GM12864 (cell line): ENCODE measurements around the gene ITGB8.

Experiments
- DNase-seq: peaks from one replicate; pipeline ENCODE4 v3.0.0-alpha.2; 2011; ENCODE audit warnings: low read depth
- H3K4me3 ChIP-seq: 2 replicates; pipeline ENCODE4 v1.5.1; 2011; ENCODE audit warnings: mild to moderate bottlenecking, low read depth, low read length, control low read depth
- CTCF ChIP-seq: IDR thresholded peaks from 2 replicates; pipeline ENCODE4 v1.5.1; 2011; ENCODE audit warnings: low read depth, mild to moderate bottlenecking, moderate library complexity, low read length, control low read depth, inconsistent platforms; ENCODE audit errors: missing control alignments

Gene ITGB8

GRCh38 chr7:20307119-20307518 is 23.6 kb upstream of the ITGB8 start:
- no peak overlapping the region for H3K4me3 ChIP-seq
- TF ChIP-seq CTCF, result no peak
- DNase-seq, result no peak

DNA sequence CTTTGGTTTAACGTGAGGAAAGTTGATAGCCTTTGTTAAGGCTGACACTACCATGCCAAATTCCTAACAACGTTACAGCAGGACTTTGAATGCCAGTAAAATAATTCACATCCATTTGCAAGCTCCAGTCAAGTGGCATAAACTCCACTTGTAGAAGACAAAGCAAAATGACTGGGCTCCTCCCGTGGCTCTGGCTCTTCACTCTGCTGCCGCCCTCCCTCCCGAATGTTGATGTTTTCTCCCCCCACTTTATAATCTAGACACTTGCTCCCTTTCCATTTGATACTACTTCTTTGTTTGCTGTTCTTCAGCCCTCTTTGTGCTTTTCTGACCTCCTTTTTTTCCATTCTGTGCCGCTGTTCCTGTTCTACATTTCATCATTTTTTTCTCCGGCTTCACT is 22.8 kb upstream of the ITGB8 start:
- no peak overlapping the region for H3K4me3 ChIP-seq
- no peak for TF ChIP-seq CTCF
- no peak for DNase-seq

DNA sequence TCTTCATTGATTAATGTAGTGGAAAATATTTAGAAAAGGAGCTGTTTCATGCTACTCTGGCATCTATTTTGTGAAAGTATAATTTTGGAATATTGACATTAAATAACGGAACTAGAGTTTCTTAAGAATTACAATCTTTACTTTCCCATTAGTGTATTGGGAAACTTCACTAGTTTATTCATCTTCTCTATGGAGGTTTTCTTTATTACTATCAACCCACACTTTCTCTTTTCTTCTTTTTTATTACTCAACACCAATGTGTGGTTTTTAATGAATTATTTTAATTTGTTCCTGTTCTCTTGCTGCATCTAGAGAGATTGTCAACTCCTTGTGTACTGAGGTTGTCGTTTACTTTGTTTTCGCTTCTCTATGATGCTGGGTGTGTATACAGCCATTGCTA is 20.4 kb upstream of the ITGB8 start:
- TF ChIP-seq CTCF, result no peak
- H3K4me3 ChIP-seq, result no peak overlapping the region
- DNase-seq, result no peak

GRCh38 chr7:20310963-20311742 is 19.5 kb upstream of the ITGB8 start:
- H3K4me3 ChIP-seq, result no peak overlapping the region
- TF ChIP-seq CTCF, result peak; percentile 30
- no peak for DNase-seq

DNA sequence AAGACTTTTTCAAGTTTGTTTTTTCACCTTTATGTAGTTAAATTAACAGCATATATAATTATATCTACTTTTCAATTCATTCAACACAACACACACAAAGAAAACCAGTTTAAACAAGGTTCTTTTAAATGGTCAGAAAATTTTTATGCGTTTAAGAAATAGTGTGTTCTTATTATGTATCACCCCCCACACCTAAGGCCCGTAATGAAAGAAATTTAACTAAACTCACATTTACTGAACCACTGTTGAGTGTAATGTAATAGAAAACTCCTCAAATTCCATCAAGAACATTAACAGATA is 19.0 kb upstream of the ITGB8 start:
- no peak for TF ChIP-seq CTCF
- no peak for DNase-seq
- no peak overlapping the region for H3K4me3 ChIP-seq

DNA sequence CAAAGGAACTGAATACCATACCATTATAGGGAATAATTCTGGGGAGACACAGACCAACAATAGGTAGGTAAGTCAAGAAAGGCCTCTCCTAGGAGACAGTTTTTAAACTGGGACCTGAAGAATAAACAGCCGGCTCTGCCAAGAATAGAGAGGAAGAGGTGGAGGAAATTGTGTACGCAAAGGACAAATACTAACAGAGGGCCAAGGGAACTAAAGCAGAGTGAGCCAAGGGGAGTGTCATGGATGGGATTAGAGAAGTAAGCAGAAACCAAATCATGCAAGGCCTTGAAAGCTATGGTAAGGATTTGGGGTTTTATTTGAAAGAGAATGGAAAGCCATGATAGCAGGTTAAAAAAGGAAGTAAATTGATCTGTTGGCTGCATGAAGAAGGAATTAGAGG is 18.1 kb upstream of the ITGB8 start:
- H3K4me3 ChIP-seq, result no peak overlapping the region
- no peak for TF ChIP-seq CTCF
- DNase-seq, result no peak

- H3K4me3 ChIP-seq, result no peak overlapping the region
- no peak for TF ChIP-seq CTCF
- DNase-seq, result no peak
Observed at GRCh38 chr7:20313626-20314025, 17.1 kb upstream of the ITGB8 start.
